ENCODE data around the gene FLOT2.
A peak's percentile ranks its signal among the peaks of the same experiment; 100 is the strongest.

The FLOT2 gene

DNA sequence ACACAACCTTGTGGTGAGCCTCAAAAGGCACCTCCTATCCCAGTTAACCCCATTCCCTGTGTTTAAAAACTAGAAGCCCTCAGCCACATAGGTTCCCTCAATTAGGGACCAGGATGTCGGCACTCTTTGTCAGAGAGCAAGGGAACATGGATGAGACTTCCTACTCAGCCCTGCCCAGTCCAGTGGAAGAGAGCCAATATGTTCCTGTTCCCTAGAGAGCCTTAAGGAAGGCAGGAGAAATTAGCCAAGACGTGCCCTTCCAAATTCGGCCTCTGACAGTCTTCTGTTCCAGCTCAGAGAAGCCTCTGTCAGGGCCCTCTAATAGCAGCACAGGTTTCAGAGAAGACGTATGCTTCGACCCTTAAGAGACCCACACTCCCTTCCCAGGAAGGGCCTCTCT is 19.9 kb upstream of the FLOT2 start:
- H4K20me1 ChIP-seq, result peaks cover 58% of the 10 kb centered on the region
- peaks cover 100% of the 10 kb centered on the region for H3K36me3 ChIP-seq
- no peak overlapping the region for H3K4me3 ChIP-seq
- no peak overlapping the region for H3K27ac ChIP-seq
- H3K9ac ChIP-seq, result 0 out of 2 replicates have a peak overlapping the region, but pooled peaks have one; percentile 41
- no peak for TF ChIP-seq Cebpa-rat (IDR thresholded peaks at IDR 0.05)
- H3K9me3 ChIP-seq, result no peaks in the 10 kb centered on the region
- H3K27me3 ChIP-seq, result no peaks in the 10 kb centered on the region
- H3K4me2 ChIP-seq, result no peak overlapping the region
- H3K4me1 ChIP-seq, result no peaks in the 10 kb centered on the region

DNA sequence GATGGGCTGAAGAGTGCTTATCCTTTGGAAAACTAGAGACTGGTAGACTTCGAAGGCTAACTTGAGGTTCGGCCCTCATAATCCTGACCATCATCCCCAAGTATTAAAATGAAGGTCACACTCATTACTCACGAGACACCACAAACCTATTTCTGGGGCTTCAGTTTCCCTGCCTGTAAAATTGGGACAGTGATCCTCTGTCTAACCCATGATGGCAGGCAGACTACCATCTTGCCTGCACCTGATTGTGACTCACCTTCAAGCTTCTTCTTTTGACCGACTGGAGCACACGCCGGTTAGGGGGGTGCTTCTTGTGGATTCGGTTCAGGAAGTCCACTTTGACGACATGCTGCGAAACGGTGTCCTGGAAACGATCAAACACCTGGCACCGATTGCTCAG is 19.5 kb upstream of the FLOT2 start:
- Histone ChIP-seq H3K4me2 (no peak overlapping the region), H3K4me1 (no peaks in the 10 kb centered on the region), H3K27ac (no peak overlapping the region), H3K36me3 (peaks cover 100% of the 10 kb centered on the region), H3K9ac (no peak overlapping the region), H4K20me1 (peaks cover 55% of the 10 kb centered on the region), H3K4me3 (no peak overlapping the region), H3K9me3 (no peaks in the 10 kb centered on the region), H3K27me3 (no peaks in the 10 kb centered on the region)
- TF ChIP-seq Cebpa-rat (IDR thresholded peaks at IDR 0.05), result no peak

DNA sequence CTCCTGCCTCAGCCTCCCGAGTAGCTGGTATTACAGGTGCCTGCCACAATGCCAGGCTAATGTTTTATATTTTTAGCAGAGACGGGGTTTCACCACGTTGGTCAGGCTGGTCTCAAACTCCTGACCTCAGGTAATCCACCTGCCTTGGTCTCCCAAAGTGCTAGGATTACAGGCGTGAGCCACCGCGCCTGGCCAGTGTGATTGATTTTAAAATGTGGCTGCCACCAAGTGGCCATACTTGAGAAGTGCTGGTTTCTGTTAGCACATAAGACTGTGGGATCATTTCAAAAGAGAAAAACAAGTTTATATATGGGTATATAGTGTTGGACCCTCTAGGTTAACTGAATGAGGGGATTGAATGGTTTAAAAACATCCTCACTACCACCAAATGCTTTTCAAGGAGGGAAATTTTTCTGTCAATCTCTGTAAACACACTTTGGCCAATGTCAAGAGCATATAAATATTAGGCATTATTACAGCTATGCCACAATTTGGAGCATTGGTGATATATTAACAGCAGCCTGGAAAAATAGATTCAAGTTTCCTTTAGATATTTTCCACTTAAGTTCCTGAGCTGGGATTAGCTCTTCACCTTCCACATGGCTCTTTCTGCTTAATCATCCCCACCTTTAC is 18.9 kb upstream of the FLOT2 start:
- H3K4me1 ChIP-seq, result no peaks in the 10 kb centered on the region
- no peak overlapping the region for H3K27ac ChIP-seq
- TF ChIP-seq Cebpa-rat (IDR thresholded peaks at IDR 0.05), result no peak
- H3K36me3 ChIP-seq, result peaks cover 100% of the 10 kb centered on the region
- no peak overlapping the region for H3K4me3 ChIP-seq
- no peak overlapping the region for H3K9ac ChIP-seq
- no peak overlapping the region for H3K4me2 ChIP-seq
- H4K20me1 ChIP-seq, result peaks cover 54% of the 10 kb centered on the region
- H3K27me3 ChIP-seq, result no peaks in the 10 kb centered on the region
- H3K9me3 ChIP-seq, result no peaks in the 10 kb centered on the region

DNA sequence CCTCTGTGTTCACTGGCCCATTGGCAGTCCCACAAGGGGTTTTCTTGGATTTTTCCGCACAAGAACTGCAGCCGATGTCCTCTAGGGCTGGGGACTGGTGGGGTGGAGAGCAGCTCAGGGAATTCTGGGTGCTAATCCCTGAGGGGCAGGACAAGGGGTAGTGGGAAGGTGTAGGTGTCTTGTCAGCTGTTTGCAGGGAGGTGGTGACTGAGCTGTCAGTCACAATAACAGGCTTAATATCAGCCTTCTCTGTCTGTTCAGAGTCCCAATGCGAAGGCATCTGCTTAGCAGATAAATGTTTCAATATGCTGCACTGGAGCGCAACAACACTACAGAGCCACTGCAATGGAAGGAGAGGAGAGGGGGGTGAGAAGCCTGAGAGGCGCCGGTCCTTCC is 15.4 kb upstream of the FLOT2 start:
- Histone ChIP-seq H3K4me2 (no peak overlapping the region), H4K20me1 (peaks cover 58% of the 10 kb centered on the region), H3K9me3 (no peaks in the 10 kb centered on the region), H3K27me3 (no peaks in the 10 kb centered on the region), H3K27ac (no peak overlapping the region), H3K9ac (no peak overlapping the region), H3K4me3 (no peak overlapping the region), H3K4me1 (no peaks in the 10 kb centered on the region), H3K36me3 (peaks cover 100% of the 10 kb centered on the region)
- TF ChIP-seq Cebpa-rat (IDR thresholded peaks at IDR 0.05), result no peak

DNA sequence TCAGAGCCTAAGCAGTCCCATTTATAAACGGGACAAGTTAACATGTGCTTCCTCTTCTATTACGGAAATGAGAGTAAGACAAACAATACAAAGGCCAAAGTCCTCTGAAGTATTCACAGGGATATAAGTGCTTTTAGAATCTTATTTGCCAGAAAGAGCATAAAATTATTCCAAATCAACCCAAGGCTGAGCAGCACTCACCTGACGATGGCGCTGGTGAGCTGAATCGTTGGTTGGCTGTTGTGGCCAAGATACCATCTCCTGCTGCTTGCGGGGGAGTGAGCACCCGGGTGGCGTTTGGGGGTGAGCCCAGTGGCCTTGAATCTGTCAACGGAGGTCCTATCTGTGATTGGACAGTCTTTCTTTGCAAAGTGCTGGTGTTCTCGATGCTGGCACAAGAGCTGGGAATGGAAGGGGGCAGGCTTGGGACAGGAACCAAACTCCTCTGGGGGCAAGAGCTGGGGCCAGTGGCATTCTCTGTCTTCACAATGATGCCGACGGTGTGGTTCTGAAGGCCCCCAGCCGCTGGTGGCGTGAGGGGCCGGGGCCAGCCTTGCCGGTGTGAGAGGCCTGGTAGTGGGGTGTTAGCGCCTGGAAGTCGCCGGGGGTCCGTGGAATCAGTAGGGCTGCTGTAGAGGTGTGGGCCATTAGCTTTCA is 14.9 kb upstream of the FLOT2 start:
- H3K9ac ChIP-seq, result no peak overlapping the region
- peaks cover 58% of the 10 kb centered on the region for H4K20me1 ChIP-seq
- TF ChIP-seq Cebpa-rat (IDR thresholded peaks at IDR 0.05), result no peak
- no peak overlapping the region for H3K4me3 ChIP-seq
- H3K4me1 ChIP-seq, result no peaks in the 10 kb centered on the region
- H3K27me3 ChIP-seq, result no peaks in the 10 kb centered on the region
- no peak overlapping the region for H3K4me2 ChIP-seq
- no peaks in the 10 kb centered on the region for H3K9me3 ChIP-seq
- H3K36me3 ChIP-seq, result peaks cover 100% of the 10 kb centered on the region
- H3K27ac ChIP-seq, result no peak overlapping the region

DNA sequence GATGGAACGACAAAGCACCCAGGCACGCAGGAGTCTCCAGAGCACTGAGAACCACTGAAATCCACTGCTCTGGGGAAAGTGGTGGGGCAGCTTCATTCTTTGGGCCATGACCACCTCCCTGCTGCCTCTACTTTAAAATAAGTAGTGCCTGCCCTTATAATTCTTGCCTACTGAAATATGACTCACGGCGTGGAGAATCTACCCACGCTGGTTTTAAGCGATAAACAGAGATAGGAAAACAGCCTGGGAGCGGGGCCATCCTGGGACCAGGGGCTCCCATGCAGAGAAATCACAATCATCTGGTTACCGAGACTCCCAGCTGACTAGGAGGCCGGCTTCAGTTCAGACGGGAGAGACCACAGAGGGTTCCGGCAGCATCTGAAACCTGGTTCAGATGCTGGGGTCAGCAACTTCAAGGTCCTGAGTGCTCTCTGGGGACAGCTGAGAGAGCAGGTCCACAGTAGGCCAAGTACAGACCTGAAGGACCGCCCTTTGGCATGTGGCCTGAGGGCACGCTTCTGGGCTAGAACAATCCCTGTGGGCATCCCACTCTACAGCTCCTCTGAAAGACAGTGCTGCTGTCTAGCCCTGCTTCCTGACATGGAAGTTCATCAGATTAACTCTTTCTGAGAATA is 14.0 kb upstream of the FLOT2 start:
- no peak for TF ChIP-seq Cebpa-rat (IDR thresholded peaks at IDR 0.05)
- Histone ChIP-seq H4K20me1 (peaks cover 51% of the 10 kb centered on the region), H3K27me3 (no peaks in the 10 kb centered on the region), H3K9me3 (no peaks in the 10 kb centered on the region), H3K4me3 (no peak overlapping the region), H3K4me1 (no peaks in the 10 kb centered on the region), H3K27ac (no peak overlapping the region), H3K36me3 (peaks cover 100% of the 10 kb centered on the region), H3K9ac (no peak overlapping the region), H3K4me2 (no peak overlapping the region)

DNA sequence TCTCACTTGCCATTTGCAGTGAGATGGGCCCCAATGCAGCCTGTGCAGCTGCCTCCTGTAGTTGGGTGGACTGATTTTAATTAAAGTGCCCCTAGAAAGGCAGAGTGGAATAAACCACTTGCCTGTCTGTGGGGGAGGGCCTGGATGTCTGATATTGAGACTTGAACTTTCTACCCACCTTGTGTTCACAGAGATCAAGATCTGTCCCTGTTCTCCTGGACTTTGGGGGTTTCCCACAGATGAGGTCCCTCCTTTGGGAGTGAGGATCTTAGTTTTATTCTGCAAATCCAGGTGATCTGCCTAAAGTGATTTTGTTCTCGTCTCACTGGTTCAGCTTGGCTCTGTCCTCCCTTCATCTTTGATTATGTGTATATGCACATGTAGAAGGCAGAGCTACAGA is 13.0 kb upstream of the FLOT2 start:
- Histone ChIP-seq H3K9ac (no peak overlapping the region), H3K9me3 (no peaks in the 10 kb centered on the region), H3K4me2 (no peak overlapping the region), H3K27me3 (no peaks in the 10 kb centered on the region), H3K4me1 (no peaks in the 10 kb centered on the region), H3K27ac (no peak overlapping the region), H4K20me1 (peaks cover 51% of the 10 kb centered on the region), H3K4me3 (no peak overlapping the region), H3K36me3 (peaks cover 100% of the 10 kb centered on the region)
- TF ChIP-seq Cebpa-rat (IDR thresholded peaks at IDR 0.05), result no peak

DNA sequence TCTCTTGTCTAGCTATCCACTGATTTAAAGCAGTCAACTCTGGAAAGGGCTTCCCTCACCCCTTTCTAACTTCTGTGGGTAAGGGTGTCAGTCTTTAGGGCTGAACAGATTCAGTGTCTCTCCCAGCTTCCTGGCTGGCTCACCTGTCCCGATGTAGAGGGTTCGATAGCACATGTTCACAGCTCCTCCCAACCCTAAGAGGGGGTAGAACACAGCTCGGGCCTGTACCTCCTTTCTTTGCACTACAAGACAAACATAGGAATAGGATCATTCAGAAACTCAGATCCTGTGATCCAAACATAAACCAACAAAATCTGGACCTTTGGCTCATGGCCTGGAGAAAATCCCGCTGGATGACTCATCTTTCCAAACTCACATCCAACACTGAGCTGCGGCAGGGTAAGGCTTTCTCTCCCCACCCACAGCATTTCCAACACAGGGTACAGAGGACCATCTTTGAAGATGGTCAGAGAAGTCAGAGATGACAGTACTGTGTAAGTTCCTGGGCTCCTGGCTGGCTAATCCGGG is 11.2 kb upstream of the FLOT2 start:
- no peak overlapping the region for H3K4me3 ChIP-seq
- no peak overlapping the region for H3K4me2 ChIP-seq
- H3K36me3 ChIP-seq, result peaks cover 93% of the 10 kb centered on the region
- H3K9me3 ChIP-seq, result no peaks in the 10 kb centered on the region
- TF ChIP-seq Cebpa-rat (IDR thresholded peaks at IDR 0.05), result no peak
- H3K9ac ChIP-seq, result no peak overlapping the region
- H3K27me3 ChIP-seq, result no peaks in the 10 kb centered on the region
- H3K4me1 ChIP-seq, result peaks cover 4% of the 10 kb centered on the region
- H3K27ac ChIP-seq, result no peak overlapping the region
- H4K20me1 ChIP-seq, result peaks cover 45% of the 10 kb centered on the region

DNA sequence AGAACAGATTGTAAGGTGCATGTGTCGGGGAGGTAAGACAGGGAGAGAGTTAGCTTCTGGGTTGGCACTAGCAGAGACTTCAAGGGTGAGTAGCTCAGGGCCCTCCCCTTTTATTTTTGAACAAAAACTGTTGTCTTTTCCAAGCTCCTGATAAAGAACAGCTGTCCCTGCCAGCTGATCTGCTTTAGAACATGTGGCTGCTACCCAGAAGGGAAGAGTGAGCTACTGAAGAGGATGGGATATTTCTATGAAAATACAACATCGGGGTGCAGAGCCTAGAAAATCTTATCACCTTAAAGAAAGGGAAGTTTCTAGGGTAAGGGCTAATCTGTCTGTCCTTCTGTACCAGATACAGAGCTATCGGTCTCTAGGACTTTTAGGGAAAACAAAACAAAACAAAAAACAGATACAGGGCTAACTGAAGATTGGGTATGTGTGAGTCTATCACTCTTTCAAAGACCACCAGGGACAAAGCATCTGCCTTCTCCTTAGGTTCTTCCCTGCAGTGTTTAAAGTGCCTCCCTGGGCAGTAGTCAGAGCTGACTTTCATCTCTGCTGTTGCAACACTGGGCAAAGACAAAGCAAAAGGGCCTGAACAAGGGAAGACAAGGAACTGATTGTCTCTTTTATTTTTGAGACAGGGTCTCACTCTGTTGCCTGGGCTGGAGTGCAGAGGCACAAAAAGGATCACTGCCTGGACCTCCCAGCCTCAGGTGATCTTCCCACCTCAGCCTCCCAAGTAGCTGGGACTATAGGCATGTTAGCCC is 10.4 kb upstream of the FLOT2 start:
- H3K27ac ChIP-seq, result no peak overlapping the region
- H3K4me2 ChIP-seq, result no peak overlapping the region
- no peaks in the 10 kb centered on the region for H3K27me3 ChIP-seq
- H3K9ac ChIP-seq, result no peak overlapping the region
- peaks cover 11% of the 10 kb centered on the region for H3K4me1 ChIP-seq
- peaks cover 85% of the 10 kb centered on the region for H3K36me3 ChIP-seq
- H3K4me3 ChIP-seq, result no peak overlapping the region
- no peak for TF ChIP-seq Cebpa-rat (IDR thresholded peaks at IDR 0.05)
- H3K9me3 ChIP-seq, result no peaks in the 10 kb centered on the region
- H4K20me1 ChIP-seq, result peaks cover 45% of the 10 kb centered on the region
